Activated CD8-positive, alpha-beta memory T cell treated with anti-CD3 and anti-CD28 coated beads for 1 hour (primary cell): ENCODE results near the gene ANKMY1.

Experiments
- DNase-seq, 2 donors: peaks; one replicate each; pipeline ENCODE4 v3.0.0-alpha.2; 2020; ENCODE audit warnings: low read depth in 1 of 2; ENCODE audit errors: extremely low read depth in 1 of 2

ANKMY1 gene

GRCh38 chr2:240579771-240580614, 22.2 kb upstream of the ANKMY1 start:
- DNase-seq: peak; percentile 51 to 57

- DNase-seq: no peak
These were observed 21.4 kb upstream of the ANKMY1 start for GRCh38 chr2:240579071-240579762.

- no peak for DNase-seq
These were observed 20.7 kb upstream of the ANKMY1 start for GRCh38 chr2:240578488-240578887.

- no peak for DNase-seq
These were observed 20.3 kb upstream of the ANKMY1 start for GRCh38 chr2:240578110-240578450.

GRCh38 chr2:240577281-240578109, 19.7 kb upstream of the ANKMY1 start:
- no peak for DNase-seq

GRCh38 chr2:240576436-240577205, 18.8 kb upstream of the ANKMY1 start:
- DNase-seq: no peak

- no peak for DNase-seq
These were observed 18.2 kb upstream of the ANKMY1 start for GRCh38 chr2:240576036-240576435.

GRCh38 chr2:240575101-240575965, 17.5 kb upstream of the ANKMY1 start:
- no peak for DNase-seq

GRCh38 chr2:240574386-240575100, 16.8 kb upstream of the ANKMY1 start:
- no peak for DNase-seq

- DNase-seq: no peak
These were observed 16.0 kb upstream of the ANKMY1 start for GRCh38 chr2:240573516-240574385.

- DNase-seq: no peak
These were observed 15.3 kb upstream of the ANKMY1 start for GRCh38 chr2:240573071-240573515.

GRCh38 chr2:240572141-240573031, 14.6 kb upstream of the ANKMY1 start:
- no peak for DNase-seq

GRCh38 chr2:240571314-240571973, 13.7 kb upstream of the ANKMY1 start:
- DNase-seq: no peak

GRCh38 chr2:240570531-240571313, 12.9 kb upstream of the ANKMY1 start:
- no peak for DNase-seq

GRCh38 chr2:240569998-240570530, 12.3 kb upstream of the ANKMY1 start:
- DNase-seq: no peak
